ENCODE data around the gene SLC6A19.
"Not testable (repeated sequence)": the region's sequence is repeated elsewhere in the genome, so short reads cannot be mapped to it uniquely, and the experiment has no call there.

The SLC6A19 gene

DNA sequence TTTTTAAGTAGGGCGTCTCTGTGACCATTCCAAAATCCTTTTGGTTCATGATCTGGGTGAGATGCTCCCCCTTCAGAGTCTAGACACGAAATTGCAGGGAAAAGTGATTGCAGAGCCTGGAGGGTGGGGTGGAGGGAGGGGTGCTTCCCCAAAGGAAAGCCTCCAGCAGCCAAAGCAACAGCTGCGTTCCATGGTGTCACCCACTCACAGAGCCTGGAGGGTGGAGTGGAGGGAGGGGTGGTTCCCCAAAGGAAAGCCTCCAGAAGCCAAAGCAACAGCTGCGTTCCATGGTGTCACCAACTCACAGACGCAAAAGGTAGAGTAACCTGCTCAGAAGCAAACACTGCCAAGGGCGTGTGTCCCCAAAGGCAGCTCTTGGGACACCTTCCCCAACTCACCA, 46.4 kb downstream of the SLC6A19 start:
- no peak for DNase-seq

DNA sequence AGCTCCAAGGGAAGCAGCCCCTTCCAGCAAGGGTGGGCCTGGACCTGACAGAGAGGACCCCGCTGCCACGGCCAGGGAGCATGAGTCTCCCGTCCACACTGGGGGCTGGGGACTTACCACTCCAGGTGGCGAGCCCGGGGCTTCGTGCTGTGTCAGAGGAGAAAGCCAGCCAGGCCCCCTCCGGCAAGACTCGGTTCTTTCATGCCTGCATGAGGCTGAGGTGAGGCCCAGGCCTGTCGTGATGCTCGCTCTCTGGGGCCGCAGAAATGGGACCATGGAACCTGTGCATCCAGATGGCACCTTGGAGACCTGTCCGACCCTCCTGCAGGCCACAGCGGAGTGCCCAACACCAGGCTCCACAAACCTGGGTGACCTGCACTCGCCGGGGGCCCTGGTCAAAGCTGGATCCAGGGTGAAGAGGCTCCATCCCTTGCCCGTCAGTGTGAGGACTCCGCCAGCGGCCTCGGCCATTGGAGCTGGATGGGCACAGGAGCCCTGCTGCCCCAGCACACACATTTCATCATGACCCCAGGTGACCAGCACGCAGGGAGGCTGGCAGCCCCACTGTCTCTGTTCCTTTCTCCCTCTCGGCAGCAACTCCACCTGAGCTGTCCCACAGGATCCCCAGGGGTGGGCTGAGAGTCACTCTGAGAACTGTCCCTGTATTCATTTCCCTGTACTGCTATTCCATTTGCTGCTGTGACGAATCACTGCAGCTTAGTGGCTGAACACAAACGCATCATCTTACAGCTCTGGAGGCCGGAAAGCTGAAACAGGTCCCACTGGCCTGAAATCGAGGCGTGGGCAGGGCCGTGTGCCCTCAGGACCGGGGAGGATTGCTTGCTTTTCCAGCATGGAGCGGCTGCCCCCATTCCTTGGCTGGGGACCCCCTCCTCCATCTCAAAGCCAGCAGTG, 48.2 kb downstream of the SLC6A19 start:
- no peak for DNase-seq

DNA sequence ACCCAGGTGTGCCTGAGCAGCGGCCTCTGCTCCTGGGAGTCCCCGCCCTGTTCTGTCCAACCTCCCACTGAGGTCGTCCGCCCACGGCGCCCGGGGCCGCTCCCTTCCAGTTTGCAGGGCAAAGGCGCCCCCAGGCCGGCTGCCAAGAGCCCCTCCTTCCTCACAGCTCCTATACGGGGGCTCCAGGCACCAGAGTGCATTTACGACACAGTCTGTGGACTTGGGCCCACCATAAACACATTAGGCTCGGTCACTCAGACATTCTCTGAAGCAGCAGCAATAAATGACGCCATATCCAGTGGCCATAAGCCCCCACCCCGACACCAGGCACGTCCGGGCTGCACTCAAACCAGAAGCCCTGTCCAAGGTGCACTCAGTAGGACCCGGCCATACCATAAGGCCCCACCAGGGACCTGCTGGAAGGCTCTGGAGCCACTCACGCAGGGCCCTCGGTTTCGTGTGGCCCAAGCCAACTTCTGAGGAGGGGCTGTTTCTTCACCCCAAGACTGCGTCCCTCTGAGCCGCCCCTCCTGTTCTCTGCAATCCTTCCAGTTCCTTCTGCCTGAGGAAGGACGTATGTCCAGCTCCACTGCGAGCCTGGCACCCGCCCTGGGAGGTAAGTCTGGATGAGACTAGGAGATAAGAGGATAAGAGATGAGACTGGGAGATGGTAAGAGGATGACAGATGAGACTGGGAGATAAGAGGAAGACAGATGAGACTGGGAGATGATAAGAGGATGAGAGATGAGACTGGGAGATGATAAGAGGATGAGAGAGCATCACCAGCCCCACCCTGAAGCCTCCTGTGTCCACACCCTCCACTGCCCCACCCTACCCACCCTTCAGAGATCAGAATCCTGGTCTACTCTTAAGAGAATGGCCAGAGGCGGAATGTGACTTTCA, 50.5 kb downstream of the SLC6A19 start:
- no peak for DNase-seq

DNA sequence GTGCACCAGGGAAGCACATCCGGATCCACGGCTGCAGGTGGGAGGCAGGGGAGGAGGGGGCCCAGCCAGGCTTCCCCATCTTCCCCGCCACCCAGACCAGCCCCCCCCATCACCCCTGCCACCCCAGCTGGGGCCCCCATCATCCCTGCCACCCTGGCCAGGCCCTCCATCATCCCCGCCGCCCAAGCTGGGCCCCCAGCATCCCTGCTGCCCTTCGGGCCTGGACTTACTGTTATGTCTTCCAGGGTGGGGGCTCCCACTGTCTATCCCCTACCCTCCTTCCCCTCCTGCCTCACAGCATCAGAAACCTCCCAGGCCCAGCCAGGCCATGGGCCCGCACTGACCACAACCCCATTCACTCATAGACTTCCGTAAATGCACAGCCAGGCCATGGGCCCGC, 51.3 kb downstream of the SLC6A19 start:
- no peak for DNase-seq

DNA sequence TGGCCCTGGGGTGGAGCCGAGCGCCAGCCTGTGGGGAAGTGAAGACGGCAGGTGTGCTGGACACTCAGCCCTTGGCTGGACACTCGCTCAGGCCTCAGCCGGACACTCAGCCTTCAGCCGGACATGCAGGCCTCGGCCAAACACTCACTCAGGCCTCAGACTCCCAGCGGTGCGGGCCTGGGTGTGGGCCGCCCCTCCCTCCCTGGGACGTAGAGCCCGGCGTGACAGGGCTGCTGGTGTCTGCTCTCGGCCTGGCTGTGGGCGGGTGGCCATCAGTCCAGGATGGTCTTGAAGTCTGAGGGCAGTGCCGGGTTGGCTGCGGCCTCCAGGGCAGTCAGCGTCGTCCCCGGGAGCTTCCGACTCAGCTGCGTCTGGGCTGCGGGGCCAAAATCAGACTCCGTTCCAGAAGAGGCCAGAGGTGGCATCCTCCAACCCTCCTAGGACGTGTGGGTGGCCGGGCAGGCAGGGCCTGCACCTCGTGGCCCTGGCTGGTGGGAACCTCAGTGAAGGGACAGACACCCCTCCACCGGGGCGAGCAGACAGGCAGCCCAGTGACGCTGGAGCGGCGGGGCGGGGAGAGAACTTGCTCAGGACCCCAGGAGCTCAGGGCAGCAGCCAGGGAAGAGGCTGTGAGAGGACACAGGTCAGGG, 52.2 kb downstream of the SLC6A19 start:
- DNase-seq, result no peak

DNA sequence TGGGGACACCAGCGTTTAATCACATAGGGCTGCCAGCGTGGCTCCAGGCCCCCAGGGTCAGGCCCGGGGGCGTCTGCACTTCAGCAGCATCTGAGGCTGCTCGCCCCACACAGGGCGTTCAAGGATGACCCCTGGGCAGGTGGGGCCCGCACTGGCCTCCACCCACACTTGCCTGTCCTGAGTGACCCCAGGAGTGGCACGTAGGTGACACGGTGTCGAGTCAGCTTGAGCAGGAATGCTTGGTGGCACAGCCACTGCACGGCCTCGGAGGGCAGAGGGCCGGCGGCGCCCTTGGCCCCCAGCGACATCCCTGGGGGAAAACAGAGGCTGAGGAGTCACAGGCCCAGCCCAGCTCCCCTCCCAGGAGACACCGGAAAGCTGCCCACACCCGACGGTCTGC, 52.8 kb downstream of the SLC6A19 start:
- no peak for DNase-seq

DNA sequence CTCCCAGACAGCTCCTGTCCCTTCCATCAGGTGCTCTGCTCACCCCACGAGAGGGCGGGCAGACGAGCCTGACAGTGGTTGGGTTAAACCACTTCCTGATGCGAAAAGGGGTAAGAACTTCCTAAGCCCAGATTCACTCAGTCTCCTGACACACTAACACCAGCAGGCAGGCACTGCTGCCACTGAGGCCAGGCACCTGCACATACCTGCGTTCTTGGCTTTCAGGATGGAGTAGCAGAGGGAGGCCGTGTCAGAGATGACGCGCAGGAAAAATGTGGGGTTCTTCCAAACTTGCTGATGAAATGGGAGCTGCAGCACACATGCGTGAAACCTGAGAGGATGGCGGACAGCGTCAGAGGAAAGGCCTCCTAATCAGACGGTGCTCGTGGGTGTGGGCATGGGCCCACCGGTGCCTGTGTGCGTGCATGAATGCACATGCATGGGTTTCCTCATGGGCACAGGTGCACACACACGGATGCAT, 53.7 kb downstream of the SLC6A19 start:
- DNase-seq, result peak; percentile 53

DNA sequence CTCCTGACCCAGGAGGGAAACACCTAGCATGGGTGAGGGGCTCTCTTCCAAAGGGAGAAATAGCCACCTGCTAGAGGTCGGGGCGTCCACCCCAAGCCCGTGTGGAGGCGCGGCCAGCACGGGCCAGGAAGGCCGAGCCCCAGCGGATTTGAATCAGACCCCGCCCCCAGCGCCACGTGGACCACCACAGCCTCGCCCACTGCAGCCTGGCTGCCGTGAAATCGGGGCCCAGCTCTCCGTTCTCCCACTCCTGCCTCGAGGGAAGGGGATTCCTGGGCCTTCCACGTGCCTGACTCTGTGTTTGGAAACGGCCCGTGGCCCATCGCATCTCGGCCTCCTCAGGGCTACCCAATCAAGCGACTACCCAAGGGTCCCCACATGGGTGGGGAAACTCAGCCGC, 55.4 kb downstream of the SLC6A19 start:
- no peak for DNase-seq

DNA sequence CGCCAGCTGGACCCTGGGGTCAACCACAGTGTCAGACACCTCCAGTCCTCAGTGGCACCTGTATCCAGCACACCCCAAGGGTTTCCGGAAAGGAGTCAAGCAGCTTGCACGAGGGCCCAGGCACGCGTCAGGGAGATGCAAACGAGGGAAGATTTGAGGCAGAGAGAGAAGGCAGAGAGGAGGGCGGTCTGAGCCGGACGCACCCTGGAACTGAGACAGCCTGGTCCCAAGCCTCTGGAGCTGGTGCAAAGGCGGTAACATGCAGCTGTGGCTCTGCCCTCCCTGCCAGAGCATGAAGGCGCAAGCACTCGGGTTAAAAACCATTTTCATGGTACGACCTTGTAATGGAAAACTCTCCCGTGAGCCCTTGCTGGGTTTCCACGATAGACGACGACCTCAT, 56.0 kb downstream of the SLC6A19 start:
- DNase-seq, result no peak

DNA sequence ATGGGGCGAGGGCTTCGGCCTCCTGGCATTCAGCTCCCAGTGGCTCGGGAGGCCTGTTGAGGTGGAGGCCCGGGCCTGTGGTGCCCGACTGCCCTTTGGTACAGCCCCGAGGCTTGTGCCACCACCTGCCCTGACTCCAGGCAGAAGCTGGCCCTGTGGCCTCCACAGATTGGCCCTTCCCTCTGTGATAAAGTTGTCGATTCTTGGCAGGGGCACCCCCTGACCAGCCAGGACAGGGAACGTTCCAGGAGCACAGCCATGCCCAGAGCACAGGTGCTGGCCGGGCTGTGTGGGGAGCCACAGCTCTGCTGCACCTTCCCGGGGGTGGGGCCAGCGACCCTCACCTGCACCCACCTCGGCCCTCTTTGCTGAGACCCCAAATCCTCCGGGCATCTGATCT, 56.4 kb downstream of the SLC6A19 start:
- no peak for DNase-seq

DNA sequence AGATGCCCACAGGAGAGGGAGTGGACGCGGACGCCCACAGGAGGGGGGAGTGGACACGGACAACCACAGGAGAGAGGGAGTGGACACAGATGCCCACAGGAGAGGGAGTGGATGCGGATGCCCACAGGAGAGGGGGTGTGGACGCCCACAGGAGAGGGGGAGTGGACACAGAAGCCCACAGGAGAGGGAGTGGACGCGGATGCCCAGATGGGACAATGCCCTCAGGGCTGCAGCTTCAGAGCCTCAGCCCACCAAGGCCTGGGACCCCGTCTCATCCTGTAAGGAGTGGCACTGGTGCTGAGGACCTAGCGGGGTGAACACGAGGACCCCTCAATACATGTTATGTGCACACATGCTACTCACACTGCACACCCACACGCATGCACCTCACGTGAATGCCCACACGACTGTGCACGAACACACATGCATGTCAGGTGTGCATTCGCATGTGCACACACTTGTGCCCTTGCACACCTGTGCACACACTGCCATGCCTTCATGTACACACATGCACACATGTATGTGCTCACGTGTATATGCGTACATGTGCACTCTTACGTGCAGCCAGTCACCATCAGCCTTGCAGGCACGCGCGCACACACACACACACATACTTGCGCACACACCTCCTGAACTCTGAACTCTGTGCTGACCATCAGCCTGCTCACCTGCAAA, 58.5 kb downstream of the SLC6A19 start:
- no peak for DNase-seq

DNA sequence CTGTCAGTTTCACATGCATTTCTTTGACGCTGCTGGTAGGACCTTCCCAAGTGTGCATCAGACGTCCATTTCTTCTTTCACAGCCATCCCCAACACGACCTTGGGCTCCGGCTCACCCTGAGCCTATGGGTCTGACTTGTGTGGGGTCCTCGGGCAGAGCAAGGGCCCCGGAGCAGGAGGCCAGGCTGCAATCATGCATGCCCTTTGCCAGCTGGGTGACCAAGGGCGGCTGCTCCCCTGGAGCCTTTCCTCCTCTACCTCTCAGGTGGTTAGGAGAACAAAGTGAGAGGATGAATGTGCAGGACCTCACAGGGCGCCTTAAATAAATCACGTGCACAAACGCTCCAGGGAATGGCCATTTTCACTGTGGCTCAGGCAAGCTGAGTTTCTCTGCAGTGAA, 60.2 kb downstream of the SLC6A19 start:
- no peak for DNase-seq

DNA sequence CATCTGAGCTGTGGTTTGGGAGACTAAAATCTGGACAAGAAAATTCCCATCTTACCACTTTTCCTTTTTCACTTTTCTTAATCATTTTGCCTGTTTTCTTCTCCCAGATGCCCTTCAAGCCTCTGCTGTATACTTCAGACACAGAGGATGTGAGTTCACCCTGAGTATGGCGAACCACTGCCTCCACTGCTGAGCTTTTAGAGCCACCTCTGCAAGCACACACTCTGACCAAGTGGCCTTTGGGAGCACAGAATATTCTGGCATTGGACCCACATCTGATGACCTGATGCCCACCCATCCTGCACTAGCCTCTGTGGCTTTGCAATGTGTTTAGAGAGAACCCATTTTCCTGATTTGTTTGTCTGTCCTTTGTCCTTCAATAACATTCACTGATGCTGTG, 61.0 kb downstream of the SLC6A19 start:
- no peak for DNase-seq

DNA sequence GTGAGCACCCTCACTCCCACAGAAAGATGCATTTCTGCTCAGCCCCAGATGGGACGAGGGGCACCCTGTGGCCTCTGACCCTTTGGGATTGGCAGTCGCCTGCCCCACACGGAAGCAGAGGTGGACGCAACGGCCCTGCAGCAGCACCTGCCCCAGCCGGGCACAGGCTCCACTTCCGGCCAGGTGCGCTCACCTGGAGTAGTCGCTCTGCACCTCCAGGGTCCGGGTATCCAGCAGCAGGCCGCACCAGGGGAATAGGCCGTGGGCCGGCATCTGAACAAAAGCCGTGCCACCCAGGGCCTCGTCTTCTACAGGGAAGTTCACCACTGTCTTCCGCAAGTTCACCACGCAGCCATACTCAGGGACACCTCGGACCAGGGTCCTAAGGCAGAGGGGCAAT, 62.8 kb downstream of the SLC6A19 start:
- no peak for DNase-seq

DNA sequence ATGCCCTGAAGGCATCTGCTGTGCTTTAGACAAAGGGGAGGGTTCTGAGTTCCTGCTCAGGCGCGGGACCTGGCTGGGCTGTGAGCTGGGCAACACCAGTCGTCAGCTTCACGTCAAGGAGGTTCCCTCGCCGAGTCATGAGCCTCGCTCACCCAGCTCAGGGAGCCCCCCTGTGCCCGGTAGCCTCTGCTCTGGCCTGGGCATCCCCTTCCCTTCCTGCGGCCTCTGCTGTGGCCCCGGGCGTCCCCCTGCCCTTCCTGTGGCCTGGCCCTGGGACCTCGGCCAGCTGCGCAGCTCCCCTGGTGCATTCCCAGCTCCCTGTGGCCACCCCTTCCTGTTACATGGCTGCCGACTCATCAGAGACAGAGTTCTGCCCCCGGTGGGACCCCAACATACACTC, 63.6 kb downstream of the SLC6A19 start:
- no peak for DNase-seq

DNA sequence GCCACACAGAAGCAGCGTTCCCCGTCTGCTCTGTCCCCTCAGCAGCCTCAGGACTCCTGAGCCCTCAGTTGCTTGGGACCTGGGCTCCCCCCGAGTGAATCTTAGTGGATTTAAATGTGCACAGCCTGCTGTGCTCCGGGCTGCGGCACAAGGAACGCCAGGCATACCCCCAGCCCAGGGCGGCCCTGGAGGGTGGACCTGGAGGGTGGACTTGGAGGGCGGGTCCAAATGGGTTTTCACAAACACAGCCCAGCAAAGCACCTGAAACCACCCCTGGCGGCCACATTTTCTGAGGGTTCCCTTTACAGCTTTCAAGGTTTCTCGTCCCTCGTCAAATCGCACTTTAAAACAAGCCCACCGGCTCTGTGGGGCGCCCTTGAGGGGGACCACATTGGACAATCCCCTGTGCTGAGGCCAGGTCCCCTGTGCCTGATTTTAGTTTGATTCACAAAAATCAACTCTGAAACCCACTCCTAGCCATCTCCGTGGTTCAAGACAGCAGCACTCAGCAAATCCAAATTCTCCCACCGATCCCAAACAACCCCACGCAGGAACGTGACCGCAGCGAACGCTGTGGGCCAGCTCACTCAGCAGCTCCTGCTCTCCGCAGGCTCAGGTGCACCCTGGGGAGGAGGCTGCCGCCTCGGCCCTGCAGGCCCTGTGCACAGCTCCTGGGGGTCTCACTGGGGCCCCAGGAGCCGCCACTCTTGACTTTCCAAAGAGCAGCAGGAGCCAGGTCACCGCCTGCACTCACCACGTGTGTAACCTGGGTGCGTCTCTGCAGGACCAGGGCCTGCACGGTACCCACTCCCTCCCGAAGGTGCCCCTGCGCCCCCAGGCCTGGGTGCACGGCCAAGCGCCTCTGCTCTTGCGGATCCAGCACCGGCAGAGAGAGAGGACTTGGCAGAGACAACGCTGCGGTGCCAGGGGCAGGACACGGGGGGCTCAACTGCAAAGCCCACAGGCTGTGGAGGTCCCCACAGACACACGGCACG, 64.4 kb downstream of the SLC6A19 start:
- DNase-seq, result no peak

DNA sequence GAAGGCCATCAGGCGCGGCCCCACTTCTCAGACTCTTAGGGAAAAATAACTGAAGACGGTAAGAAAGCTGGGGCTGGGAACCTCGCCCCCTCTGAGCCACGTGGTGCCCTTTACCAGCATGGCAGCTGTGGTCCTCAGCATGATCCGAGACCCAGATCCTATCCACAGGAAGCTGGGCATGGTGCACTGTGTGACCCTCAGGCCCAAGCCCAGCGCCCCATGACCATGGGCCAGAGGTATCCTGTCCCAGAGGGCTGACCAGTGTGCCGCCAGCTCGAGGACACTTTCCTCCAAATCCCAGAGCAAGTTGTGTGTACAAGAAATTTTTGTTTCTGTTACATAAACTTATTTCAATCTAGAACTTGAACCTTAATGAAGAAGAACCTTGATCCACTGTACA, 65.4 kb downstream of the SLC6A19 start:
- DNase-seq, result no peak

DNA sequence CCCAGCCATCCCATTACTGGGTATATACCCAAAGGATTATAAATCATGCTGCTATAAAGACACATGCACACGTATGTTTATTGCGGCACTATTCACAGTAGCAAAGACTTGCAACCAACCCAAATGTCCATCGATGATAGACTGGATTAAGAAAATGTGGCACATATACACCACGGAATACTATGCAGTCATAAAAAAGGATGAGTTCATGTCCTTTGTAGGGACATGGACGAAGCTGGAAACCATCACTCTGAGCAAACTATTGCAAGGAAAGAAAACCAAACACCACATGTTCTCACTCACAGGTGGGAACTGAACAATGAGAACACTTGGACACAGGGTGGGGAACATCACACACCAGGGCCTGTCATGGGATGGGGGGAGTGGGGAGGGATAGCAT, 66.1 kb downstream of the SLC6A19 start:
- not testable (repeated sequence) for DNase-seq

DNA sequence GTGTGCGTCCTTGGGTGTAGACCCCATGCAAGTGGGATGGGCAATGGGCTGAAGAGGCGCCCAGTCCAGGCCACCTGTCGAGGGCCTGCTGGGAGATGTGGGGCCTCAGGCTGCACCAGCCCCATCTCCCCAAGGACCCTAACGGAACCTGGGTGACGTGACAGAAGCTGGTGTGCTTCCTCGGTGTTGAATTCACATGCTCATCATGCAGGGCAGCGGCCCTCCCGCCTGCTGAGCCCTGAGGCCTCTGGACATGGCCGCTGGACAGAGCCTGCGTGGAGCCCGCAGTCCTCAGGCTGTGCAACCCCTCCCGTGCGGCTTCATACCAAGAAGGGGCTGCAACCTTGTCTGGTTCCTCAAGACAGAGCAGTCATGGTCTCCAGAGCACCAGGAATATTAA, 66.7 kb downstream of the SLC6A19 start:
- DNase-seq, result no peak

DNA sequence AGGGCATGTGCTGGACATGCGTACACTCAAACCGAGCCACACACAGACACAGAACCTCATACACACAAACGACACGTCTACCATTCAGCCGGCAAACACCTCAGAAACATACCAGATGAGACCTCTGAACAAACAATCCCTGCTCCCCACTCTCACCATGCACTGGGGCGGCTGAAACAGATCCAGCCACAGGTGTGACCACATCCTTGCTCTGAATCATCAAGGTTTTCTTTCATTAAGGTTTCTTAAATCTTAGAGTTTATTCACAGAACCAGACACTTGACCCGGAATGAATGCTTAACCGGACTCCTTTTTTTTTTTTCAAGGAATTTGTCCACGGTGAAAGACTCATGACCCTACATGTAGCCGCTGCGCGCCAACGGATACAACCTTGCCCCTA, 67.3 kb downstream of the SLC6A19 start:
- peak; percentile 47 to 54 for DNase-seq

DNA sequence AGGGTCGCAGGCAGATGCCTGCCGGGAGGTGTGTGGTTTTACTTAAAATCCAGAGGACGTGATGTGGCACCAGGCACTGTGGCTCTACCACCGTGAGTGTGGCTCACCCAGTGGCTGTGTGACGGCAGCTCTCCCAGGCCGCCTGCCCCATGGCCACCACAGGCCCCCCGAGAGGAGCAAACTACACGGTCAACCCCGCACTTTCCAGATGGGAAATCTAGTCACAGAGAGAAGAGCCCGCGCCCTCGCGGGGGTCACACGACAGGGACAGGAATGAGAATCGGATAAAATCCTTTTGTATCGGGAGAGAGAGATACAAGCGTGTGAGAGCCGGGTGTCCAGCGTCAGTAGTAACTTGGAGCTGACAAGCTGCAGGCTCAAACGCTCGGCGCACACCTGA, 69.0 kb downstream of the SLC6A19 start:
- DNase-seq, result no peak
